M059J (cell line): ENCODE results near the gene MMRN2. TPM values are rescaled to one million over a fixed set of nuclear protein-coding genes. Genes with fewer than 3 reads are reported as not detected.
A peak's percentile ranks its signal among the peaks of the same experiment; 100 is the strongest.
"Not testable (repeated sequence)": the region's sequence is repeated elsewhere in the genome, so short reads cannot be mapped to it uniquely, and the experiment has no call there.

Experiments used
- DNase-seq: peaks from one replicate; pipeline ENCODE4 v3.0.0-alpha.2; 2012; ENCODE audit warnings: low read depth
- total RNA-seq: library from RNA; depleted of rRNA; stranded (reverse); fragments of >200 nt; shearing (Covaris generic); gene quantifications from 2 replicates; pipeline ENCODE4 v1.2.3, GENCODE V29; 2014; rRNA removed

Gene MMRN2, protein sequence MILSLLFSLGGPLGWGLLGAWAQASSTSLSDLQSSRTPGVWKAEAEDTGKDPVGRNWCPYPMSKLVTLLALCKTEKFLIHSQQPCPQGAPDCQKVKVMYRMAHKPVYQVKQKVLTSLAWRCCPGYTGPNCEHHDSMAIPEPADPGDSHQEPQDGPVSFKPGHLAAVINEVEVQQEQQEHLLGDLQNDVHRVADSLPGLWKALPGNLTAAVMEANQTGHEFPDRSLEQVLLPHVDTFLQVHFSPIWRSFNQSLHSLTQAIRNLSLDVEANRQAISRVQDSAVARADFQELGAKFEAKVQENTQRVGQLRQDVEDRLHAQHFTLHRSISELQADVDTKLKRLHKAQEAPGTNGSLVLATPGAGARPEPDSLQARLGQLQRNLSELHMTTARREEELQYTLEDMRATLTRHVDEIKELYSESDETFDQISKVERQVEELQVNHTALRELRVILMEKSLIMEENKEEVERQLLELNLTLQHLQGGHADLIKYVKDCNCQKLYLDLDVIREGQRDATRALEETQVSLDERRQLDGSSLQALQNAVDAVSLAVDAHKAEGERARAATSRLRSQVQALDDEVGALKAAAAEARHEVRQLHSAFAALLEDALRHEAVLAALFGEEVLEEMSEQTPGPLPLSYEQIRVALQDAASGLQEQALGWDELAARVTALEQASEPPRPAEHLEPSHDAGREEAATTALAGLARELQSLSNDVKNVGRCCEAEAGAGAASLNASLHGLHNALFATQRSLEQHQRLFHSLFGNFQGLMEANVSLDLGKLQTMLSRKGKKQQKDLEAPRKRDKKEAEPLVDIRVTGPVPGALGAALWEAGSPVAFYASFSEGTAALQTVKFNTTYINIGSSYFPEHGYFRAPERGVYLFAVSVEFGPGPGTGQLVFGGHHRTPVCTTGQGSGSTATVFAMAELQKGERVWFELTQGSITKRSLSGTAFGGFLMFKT
- 0.84 TPM in 1 of 2 replicates, not detected in the other for total RNA-seq

DNA sequence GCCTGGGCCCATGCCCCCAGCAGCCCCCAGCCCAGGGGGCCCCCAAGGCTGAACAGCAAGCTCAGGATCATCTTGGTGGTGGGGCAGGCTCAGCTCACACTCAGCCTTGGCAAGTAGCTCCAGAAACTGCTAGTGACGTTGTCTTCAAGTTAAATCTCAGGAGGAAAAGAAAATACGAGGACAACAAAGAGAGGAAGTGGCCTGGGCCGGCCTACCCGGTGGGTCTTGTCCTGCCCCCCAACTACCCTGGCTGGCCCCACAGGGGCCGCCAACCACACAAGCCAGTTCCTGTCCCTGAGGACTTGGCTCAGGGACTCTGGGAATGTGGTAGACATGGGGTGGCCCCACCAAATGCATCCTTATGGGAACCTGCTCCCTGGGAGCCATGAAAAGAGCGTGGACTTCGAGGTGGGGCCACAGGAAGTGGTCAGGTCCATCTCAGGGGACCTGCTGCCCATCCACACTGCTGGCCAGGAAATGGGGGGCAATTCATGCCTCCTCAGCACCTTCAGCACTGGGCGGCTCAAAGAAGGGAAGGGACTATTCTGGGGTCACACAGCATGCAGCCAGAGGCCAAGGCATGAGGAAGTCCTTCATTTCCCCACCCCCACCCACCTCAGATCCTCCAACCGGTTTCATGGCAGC lies at the start of gene MMRN2:
TSS of gene MMRN2 (minus strand) at position 145 of the 645 bp plus-strand sequence. CDS start at position 71, 74 bp downstream.
- no peak for DNase-seq

DNA sequence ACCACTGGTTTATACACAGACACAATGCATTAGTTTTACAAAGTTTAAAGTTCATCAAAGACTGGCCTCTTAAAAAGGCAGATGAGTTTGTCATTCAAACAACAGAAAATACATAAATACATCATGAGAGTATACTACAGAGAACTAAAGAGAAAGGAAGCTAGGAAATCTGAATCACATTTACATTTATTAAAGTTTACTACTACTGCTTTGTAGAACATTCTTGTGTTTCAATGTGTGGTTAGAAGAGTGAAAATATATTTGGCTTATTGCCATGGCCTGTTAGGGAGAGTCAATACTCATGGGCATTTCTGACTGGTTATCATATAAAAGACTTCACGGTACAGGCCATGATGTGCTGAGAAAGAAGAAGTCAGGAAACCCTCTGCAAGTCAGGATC lies 49.7 kb upstream of the MMRN2 start:
- not testable (repeated sequence) for DNase-seq

DNA sequence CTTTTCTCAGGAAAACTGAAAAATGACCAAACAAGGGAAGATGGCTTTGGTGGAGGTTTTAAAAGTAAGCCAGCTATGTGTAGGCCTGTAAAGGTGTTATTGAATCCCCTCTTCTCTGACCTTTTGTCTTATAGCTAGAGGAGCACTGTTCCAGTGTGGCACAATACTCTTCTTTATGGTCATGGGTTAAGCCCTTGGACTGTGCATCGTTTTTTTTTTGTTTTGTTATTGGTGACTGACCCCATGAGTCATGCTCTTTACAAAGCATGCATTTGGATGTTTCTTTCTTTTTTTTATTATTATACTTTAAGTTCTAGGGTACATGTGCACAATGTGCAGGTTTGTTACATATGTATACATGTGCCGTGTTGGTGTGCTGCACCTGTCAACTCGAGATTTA lies 43.1 kb upstream of the MMRN2 start:
- DNase-seq: peak; percentile 29

DNA sequence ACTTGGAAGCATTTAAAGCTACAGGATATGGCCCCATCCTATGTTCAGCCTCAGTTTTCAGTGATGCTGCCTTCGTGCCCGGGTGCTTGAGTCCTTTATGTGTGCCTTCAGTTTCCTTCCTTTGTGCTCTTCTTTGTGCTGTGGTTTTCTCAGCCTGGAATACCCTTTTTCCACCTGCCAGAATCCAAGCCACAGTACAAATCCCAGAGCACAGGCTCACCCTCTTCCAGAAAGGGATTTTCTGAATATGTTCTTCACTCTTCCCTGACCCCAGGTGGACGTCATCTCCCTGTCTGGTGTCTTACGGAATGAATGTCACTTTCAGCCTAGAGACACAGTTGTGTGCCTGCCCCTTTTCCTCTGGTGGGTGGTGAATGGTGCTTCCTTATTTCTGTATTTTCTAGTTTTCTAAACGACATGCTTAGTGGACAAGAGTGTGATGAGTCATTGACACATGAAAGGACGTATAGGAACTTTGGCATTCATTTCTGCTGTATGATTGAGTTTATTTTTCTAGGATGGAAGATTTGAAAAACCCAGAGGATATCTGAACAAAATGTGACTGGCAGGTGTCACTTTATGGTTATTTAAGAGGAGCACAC lies 42.5 kb upstream of the MMRN2 start:
- DNase-seq: not testable (repeated sequence)

DNA sequence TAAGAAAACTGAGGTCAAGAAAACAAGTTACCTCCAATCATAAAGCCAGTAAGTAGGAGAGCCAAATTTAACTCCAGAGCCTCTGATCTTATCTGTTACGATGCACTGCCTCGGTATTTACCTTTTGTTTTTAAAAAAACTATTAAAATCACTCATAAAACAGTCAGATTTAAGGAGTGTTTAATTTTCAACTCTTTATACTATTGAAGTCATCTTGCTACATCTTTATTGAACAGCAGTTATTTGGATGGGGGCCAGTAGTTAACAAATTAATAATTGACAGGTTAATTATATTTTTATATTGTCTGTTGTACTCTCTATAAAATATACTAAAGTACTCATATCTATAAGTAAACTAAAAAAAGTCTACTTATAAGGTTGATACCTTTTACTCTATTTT lies 35.5 kb upstream of the MMRN2 start:
- DNase-seq: no peak

DNA sequence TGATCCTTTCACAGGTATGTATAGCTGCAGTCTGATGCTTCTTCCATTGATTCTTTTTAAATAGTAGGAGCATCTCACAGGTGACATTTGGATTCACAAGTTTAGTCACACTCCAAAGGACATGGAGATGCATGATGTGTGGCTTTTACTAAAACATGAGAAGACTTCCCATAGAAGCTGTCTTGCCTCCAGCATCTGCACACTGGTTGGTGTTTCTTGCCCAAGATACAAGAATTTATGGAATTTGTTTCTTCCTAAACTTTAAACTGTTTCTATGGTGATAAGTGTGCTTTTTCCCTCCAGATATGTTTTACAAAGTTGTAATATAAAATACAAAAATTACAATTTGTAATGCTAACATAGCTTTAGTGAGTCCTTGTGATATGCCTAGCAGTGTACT lies 35.0 kb upstream of the MMRN2 start:
- DNase-seq: peak; percentile 22

DNA sequence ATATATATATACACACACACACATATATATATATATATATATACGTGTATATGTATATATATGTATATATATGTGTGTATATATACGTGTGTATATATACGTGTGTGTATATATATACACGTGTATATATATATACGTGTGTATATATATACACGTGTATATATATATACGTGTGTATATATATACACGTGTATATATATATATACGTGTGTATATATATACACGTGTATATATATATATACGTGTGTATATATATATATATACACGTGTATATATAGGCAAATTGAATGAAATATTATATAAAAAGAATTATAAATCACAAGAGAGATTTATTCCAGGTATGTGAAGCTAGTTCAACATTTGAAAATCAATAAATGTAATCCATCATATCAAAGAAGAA lies 33.9 kb upstream of the MMRN2 start:
- not testable (repeated sequence) for DNase-seq

DNA sequence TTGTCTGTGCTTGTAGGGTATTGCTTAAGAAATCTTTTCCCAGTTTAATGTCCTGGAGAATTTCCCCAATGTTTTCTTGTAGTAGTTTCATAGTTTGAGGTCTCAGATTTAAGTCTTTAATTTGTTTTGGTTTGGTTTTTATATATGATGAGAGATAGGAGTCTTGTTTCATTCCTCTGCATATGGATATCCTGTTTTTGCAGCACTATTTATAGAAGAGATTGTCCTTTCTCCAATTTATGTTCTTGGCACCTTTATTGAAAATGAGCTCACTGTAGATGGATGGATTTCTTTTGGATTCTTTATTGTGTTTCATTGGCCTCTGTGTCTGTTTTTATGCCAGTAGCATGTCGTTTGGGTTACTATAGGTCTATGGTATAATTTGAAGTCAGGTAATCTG lies 31.1 kb upstream of the MMRN2 start:
- no peak for DNase-seq

DNA sequence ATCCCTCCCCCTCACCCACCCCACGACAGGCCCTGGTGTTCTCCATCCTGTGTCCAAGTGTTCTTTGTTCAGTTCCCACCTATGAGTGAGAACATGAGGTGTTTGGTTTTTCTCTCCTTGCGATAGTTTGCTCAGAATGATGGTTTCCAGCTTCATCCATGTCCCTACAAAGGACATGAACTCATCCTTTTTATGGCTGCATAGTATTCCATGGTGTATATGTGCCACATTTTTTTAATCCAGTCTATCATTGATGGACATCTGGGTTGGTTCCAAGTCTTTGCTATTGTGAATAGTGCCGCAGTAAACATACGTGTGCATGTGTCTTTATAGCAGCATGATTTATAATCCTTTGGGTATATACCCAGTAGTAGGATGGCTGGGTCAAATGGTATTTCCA lies 27.1 kb upstream of the MMRN2 start:
- not testable (repeated sequence) for DNase-seq

DNA sequence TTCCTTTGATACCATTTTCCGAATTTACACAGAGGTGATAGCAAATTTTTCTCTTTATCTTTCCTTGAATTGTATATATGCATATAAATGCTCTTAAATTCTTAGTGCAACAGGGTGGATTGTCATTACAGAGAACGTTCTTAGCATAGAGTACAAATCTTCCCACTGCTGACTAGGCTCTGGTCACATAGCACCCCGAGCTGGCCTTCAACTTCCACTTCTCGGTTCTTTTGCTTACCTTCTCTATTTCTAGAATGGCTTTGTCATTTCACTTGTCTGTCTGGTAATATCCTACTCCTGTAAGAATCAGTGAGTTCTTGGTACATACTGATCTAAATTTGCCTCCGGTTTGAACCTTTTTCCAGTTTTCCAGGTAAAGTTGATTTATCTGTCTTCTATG lies 24.3 kb upstream of the MMRN2 start:
- DNase-seq: no peak

DNA sequence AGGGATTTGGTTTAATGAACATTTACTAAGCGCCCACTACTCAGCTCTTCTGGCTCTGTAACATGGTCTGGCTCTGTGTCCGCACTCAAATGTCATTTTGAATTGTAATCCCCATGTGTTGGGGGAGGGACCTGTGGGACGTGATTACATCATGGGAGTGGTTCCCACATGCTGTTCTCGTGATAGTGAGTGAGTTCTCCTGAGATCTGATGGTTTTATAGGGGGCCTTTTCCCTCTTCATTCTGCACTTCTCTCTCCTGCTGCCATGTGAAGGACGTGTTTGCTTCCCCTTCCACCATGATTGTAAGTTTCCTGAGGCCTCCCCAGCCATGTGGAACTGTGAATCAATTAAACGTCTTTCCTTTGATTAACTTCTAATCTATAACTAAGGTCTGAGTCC lies 23.6 kb upstream of the MMRN2 start:
- not testable (repeated sequence) for DNase-seq

DNA sequence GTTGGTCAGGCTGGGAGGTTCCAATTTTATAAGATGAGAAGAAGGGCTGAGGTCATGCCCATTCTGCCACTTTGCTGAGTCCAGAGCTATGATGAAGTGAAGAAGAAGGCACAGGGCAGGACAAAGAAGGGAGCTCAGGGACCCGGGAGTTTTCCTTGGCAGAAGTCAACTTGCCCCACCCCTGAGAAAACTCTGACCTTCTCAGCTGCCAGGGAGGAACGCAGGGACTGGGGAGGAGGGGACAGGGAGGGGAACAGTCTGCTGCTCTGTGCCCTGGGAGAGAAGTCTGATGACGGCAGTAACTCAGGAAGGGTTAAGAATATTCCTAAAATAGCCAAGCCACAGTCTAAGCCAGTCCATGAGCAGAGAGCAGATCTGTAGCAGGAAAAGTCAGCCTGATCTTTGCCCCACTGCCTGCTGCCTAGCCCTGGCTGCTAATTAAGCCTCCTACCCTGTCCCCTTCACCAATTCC lies 22.6 kb upstream of the MMRN2 start:
- DNase-seq: no peak

DNA sequence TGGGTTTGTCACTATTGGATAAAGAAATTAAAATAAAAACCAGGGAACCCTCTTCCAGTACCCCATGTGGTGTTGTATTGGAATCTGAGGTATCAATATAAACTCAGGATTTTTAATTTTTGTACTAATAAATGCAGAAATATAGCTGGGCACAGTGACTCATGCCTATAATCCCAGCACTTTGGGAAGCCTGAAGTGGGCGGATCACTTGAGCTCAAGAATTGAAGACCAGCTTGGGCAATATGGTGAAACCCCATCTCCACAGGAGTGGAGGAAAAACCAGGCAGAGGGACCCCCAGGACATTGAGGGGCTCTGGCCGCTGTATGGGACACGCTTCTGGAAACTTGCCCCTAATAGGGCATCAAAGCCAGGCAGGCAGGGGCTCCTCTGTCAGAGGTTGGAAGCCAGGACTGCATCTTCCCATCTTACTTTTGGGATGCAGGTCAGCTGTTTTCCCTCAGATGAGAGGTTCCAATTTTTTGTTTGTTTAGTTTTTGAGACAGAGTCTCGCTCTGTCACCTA lies 21.9 kb upstream of the MMRN2 start:
- no peak for DNase-seq

DNA sequence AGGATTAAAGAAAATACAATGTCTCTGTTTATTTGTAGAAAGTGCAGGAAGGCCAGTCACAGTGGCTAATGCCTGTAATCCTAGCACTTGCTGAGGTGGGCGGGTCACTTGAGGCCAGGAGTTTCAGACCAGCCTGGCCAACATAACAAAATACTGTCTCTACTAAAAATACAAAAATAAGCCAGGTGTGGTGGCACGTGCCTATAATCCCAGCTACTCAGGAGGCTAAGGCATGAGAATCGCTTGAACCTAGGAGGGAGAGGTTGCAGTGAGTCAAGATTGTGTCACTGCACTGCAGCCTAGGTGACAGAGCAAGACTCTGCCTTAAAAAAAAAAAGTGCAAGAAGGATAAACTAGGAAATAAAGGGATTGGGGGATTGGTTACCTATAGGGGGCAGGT lies 21.0 kb upstream of the MMRN2 start:
- DNase-seq: peak; percentile 49

DNA sequence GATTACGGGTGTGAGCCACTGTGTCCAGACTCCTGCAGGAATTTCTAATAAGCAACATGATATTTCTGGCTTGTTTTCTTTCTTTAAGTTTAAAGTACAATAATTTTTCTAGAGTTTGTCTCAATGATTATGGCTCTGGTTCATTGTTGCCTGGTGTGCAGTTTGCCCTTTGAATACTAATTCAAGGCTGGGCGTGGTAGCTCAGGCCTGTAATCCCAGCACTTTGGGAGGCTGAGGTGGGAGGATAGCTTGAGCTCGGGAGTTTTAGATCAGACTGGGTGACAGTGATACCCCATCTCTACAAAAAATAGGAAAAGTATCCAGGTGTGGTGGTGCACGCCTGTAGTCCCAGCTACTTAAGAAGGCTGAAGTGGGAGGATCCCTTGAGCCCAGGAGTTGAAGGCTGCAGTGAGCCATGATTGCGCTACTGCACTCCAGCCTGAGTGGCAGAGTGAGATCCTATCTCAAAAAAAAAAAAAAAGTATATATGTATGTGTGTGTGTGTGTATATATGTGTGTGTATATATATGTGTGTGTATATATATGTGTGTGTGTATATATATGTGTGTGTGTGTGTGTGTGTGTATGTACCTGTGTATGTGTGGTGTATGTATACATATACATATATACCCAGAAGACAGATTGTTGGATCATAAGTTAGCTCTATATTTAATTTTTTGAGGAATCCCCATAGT lies 19.1 kb upstream of the MMRN2 start:
- no peak for DNase-seq

DNA sequence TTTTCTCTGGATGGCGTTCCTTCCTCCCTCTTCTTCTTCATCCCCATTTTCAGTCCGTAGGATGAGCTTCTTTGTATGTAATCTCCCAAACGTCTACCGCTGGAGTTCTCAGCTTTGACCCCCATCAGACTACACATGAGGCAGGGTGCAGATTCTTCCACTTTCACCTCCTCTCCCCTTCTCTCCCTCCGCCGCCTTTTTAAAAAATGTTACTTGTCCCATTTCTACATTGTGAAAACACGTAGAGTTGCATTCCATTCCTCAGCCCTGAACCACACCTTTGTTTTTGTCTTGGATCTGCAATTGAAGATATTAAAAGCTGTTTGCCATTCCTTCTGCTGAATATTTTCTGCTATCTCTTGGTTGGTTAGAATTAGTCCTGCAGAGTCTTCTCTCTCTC lies 17.1 kb upstream of the MMRN2 start:
- no peak for DNase-seq

DNA sequence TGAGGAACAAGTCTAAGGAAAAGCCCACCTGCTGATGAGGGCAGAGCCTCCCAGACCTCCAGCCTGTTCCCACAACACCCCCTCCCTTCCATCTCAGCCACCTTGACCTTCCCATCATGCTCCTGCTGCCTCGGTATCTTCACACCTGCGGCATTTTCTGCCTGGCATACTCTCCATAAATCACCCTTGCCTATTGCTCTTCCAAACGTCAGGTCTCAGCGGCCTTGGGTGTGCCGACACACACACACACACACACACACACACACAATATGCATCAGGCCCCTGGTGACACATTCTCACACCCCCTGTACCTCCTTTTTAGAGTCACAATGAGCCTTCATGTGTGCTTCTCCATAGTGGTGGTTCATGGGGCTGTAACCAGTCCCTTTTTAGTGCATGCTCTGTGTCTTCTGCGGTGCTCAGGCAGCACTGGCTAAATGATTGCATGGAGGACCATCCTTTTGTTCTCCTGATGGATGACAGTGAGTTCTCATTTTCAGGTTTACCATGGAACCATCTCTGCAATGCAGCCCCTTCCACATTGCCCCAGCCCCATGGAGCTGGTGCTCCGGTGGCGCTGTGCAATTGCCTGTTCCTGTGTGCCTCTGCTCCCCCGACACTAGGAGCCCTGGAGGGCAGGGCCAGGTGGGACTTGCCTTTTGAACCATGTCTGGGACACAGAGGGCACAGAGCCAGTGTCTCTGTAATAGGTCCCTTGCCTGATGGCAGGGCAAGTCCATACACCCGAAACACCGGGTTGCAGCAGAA lies 15.4 kb upstream of the MMRN2 start:
- no peak for DNase-seq

DNA sequence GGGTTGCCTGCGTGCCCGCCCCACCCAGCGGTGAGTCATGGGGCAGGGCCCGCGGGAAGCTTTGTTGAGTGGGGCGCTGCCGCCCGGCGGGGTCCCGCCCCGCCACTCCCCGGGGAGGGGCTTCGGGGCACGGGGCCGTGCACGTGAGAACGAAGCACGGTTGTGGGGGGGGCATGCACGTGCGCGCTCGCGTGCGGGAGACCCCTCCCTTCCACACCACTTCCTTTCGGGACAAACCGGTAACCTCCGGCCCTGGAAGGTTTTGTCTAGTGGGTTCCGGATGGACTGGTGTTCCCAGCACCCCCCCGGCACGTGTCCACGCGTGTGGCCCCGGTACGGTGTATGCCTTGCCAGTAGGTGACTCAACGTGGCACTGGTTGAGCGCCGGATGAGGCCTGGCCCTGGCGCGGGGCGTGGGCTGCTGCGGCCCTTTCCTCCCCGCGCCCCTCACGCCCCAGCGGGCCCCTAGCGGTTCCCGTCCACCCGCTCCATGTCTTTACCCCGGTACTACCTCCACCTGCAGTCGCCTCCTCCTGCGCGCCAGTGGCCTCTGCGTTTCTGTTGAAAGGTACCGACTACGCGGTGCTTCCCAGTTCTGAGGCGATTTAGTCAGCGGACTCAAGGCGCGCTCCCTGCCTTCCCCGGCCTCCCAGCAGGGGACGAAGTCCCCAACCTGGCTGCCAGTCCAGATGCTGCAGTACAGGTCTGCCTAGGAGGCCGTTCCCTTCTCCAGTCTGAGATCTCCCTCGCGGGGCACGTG lies 14.0 kb upstream of the MMRN2 start:
- DNase-seq: peak; percentile 87

DNA sequence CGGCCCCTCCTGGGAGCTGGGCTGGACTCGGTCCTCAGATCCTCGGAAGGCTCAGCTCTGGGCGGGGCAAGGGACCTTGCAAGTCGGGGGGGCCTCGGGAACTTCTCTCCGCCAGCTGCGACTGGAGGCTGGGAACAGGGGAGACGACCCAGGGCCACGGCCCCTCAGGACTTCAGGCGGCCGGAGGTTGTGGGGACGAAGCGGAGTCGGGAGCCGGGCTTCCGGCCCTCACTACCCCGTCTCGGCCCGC lies 13.5 kb upstream of the MMRN2 start:
- no peak for DNase-seq
